Measurements from ENCODE around the gene RAD50.

DNA sequence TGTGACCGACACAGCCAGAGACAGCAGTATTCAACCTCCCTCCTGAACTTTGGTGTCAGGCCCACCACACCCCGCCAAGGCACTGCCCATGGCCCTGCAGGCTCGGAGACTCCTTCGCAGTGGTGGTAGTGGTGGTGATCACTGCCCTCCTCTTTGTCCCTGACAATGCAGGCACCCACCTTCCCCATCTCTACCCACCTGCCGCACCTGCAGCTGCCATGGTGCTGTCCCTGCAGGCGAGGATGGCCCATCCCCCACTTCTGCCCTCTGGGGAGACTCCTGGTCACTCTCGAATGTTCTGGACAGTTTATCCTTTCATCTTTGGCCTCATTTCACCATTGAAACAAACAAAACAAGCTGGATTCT lies 112.7 kb downstream of the RAD50 start:
- no peak for TF ChIP-seq POLR2A (IDR thresholded peaks at IDR 0.05)
- no peak for TF ChIP-seq EP300 (IDR thresholded peaks at IDR 0.05)
